K562 (cell line): ENCODE results near the gene BGLAP. TPM values are rescaled to one million over a fixed set of nuclear protein-coding genes. Genes with fewer than 3 reads are reported as not detected.

ENCODE experiments used
- ATF2 ChIP-seq: sonication (generic); formaldehyde crosslinking; IDR thresholded peaks from 2 replicates; pipeline ENCODE4 v1.8.1; 2022; ENCODE audit warnings: missing genetic modification reagents
- BRF1 ChIP-seq: IDR thresholded peaks from 3 replicates; pipeline ENCODE4 v1.6.1; 2011; ENCODE audit warnings: borderline replicate concordance, mild to moderate bottlenecking; ENCODE audit not compliant: insufficient read length; ENCODE audit errors: extremely low read depth
- DACH1 ChIP-seq: fragments of 450-650 bp; IDR thresholded peaks from 2 replicates; pipeline ENCODE4 v1.6.1; 2018; ENCODE audit not compliant: partially characterized antibody
- ETS1 ChIP-seq: conservative IDR thresholded peaks from 2 replicates; pipeline ENCODE4 v1.6.1; 2011; ENCODE audit warnings: low read depth, mild to moderate bottlenecking, low read length; ENCODE audit not compliant: control insufficient read depth
- FIP1L1 ChIP-seq: fragments of 200-400 bp; formaldehyde crosslinking; IDR thresholded peaks from 2 replicates; pipeline ENCODE4 v1.6.1; 2018; ENCODE audit warnings: mild to moderate bottlenecking, low read depth, low read length; ENCODE audit not compliant: poor library complexity, severe bottlenecking
- FOSL1 ChIP-seq: fragments of 200-800 bp; sonication (Bioruptor generic); conservative IDR thresholded peaks from 2 replicates; pipeline ENCODE4 v1.6.1; 2016; ENCODE audit warnings: missing genetic modification characterization, missing compliant biosample characterization
- HDAC3 ChIP-seq: fragments of 450-650 bp; IDR thresholded peaks from 2 replicates; pipeline ENCODE4 v1.6.1; 2018; ENCODE audit warnings: borderline replicate concordance, mild to moderate bottlenecking, moderate library complexity; ENCODE audit not compliant: partially characterized antibody
- HEY1 ChIP-seq: fragments of 250-450 bp; sonication (Bioruptor Pico); IDR thresholded peaks from 2 replicates; pipeline ENCODE4 v1.5.0; 2020; ENCODE audit warnings: mild to moderate bottlenecking, moderate library complexity, borderline replicate concordance
- IFI16 ChIP-seq: fragments of 250-450 bp; sonication (Bioruptor Pico); IDR thresholded peaks from 2 replicates; pipeline ENCODE4 v2.1.2; 2022; ENCODE audit warnings: mild to moderate bottlenecking, inconsistent platforms
- MYBL2 ChIP-seq, 2 experiments: fragments of 450-650 bp in 1 of 2; sonication (generic) in 1 of 2; formaldehyde crosslinking in 1 of 2; IDR thresholded peaks; 2 replicates each; pipeline versions ENCODE4 v1.6.1 to v1.8.1; 2017 to 2022; ENCODE audit warnings: borderline replicate concordance in 1 of 2, inconsistent platforms in 1 of 2, low read depth in 1 of 2, mild to moderate bottlenecking in 1 of 2, missing genetic modification reagents in 1 of 2, moderate library complexity in 1 of 2
- NEUROD1 ChIP-seq: fragments of 150-350 bp; IDR thresholded peaks from 2 replicates; pipeline ENCODE4 v1.6.1; 2014; ENCODE audit warnings: borderline replicate concordance, low read length, low read depth; ENCODE audit not compliant: partially characterized antibody
- POLR2G ChIP-seq: fragments of 200-400 bp; formaldehyde crosslinking; IDR thresholded peaks from 2 replicates; pipeline ENCODE4 v1.6.1; 2017; ENCODE audit warnings: low read depth, mild to moderate bottlenecking, antibody characterized with exemption, low read length, moderate library complexity
- PREB ChIP-seq: sonication (generic); formaldehyde crosslinking; IDR thresholded peaks from 2 replicates; pipeline ENCODE4 v1.8.1; 2023; ENCODE audit warnings: mild to moderate bottlenecking, missing genetic modification reagents
- RBM22 ChIP-seq: fragments of 200-400 bp; formaldehyde crosslinking; IDR thresholded peaks from 2 replicates; pipeline ENCODE4 v1.6.1; 2018; ENCODE audit warnings: low read length, low read depth; ENCODE audit not compliant: poor library complexity, severe bottlenecking
- SOX6 ChIP-seq: fragments of 450-650 bp; IDR thresholded peaks from 2 replicates; pipeline ENCODE4 v1.6.1; 2014; ENCODE audit warnings: mild to moderate bottlenecking
- SREBF2 ChIP-seq: sonication (generic); formaldehyde crosslinking; IDR thresholded peaks from 2 replicates; pipeline ENCODE4 v1.4.0; 2020; ENCODE audit warnings: mild to moderate bottlenecking, missing genetic modification reagents
- XRCC5 ChIP-seq: fragments of 200-400 bp; formaldehyde crosslinking; IDR thresholded peaks from 2 replicates; pipeline ENCODE4 v1.6.1; 2017; ENCODE audit warnings: low read depth, mild to moderate bottlenecking, low read length
- ZBTB17 ChIP-seq: fragments of 450-650 bp; formaldehyde crosslinking; IDR thresholded peaks from 2 replicates; pipeline ENCODE4 v1.4.0; 2020; ENCODE audit warnings: mild to moderate bottlenecking
- ZBTB7A ChIP-seq: IDR thresholded peaks from 2 replicates; pipeline ENCODE4 v1.6.1; 2011; ENCODE audit warnings: low read depth, mild to moderate bottlenecking, low read length, moderate library complexity, borderline replicate concordance; ENCODE audit not compliant: control insufficient read depth
- ZNF140 ChIP-seq: fragments of 250-450 bp; sonication (Bioruptor Pico); IDR thresholded peaks from 2 replicates; pipeline ENCODE4 v1.8.0; 2021; ENCODE audit warnings: moderate library complexity, mild to moderate bottlenecking, inconsistent platforms
- ZNF280A ChIP-seq: fragments of 450-650 bp; IDR thresholded peaks from 2 replicates; pipeline ENCODE4 v1.6.1; 2018; ENCODE audit warnings: mild to moderate bottlenecking, low read depth; ENCODE audit not compliant: partially characterized antibody
- ZNF668 ChIP-seq: fragments of 250-450 bp; sonication (Bioruptor Pico); IDR thresholded peaks from 2 replicates; pipeline ENCODE4 v1.8.0; 2022; ENCODE audit warnings: mild to moderate bottlenecking, inconsistent platforms
- polyA plus RNA-seq, 8 experiments: library from polyadenylated mRNA; depleted of rRNA in 4 of 8; stranded (reverse) in 5 of 8; unstranded in 3 of 8; fragments of >200 nt; fragmentation: Nextera tagmentation in 2 of 8; fragmentation: Illumina TruSeq in 1 of 8; extraction: Ambion mirVana in 2 of 8; extraction: Trizol in 1 of 8; gene quantifications; 2 replicates each; pipeline versions ENCODE4 v1.2.1 to v1.2.3, GENCODE V29; 2011 to 2014; ENCODE audit warnings: inconsistent platforms in 1 of 8, missing spikeins in 1 of 8
- total RNA-seq, 7 experiments: library from RNA; depleted of rRNA in 6 of 7; stranded (reverse); fragments of >200 nt in 6 of 7; fragmentation: Illumina TruSeq in 2 of 7; extraction: Trizol in 2 of 7; gene quantifications; 2 replicates each; pipeline versions ENCODE4 v1.2.1 to v1.2.3, GENCODE V29; 2011 to 2021; ENCODE audit warnings: low replicate concordance in 1 of 7

The BGLAP gene
- total and polyA plus RNA-seq, 9 of the 15 experiments (the other 6 are each of a cell fraction or from before 2014, with no cell fraction given): 0.15 to 1.4 (median 0.28) TPM; not detected in 3

- TF ChIP-seq ATF2 (CRISPR knock-in tag) (no peak), FOSL1 (tag) (no peak), FIP1L1 (peak; percentile 80), ETS1 (peak; percentile 99), POLR2G (peak; percentile 100), ZNF280A (no peak), HEY1 (CRISPR knock-in tag) (no peak), SREBF2 (CRISPR knock-in tag) (no peak), PREB (CRISPR knock-in tag) (0 out of 2 replicates have a peak, but pooled peaks have one; percentile 26), ZBTB17 (CRISPR knock-in tag) (peak; percentile 32; the same call in 1 of the 2 replicates), DACH1 (no peak), ZNF140 (CRISPR knock-in tag) (no peak), ZBTB7A (peak; percentile 9; the same call in 1 of the 2 replicates), HDAC3 (peak; percentile 81), ZNF668 (no peak), IFI16 (no peak), MYBL2 (IDR thresholded peaks at IDR 0.05; ENCODE audit: low read depth) (no peak; the same call in 1 of the 2 replicates), MYBL2 (CRISPR knock-in tag; IDR thresholded peaks at IDR 0.05; ENCODE audit: borderline replicate concordance) (no peak), NEUROD1 (peak; percentile 88), RBM22 (peak; percentile 59), XRCC5 (peak; percentile 96), SOX6 (no peak), BRF1 (no peak)
Observed at GRCh38 chr1:156282479-156283222, 40.7 kb downstream of the BGLAP start, which contains the start of gene SMG5 (continued).
